Gastroesophageal sphincter (tissue), 4 donors: ENCODE measurements around the gene THTPA. TPM values are rescaled to one million over a fixed set of nuclear protein-coding genes. Genes with fewer than 3 reads are reported as not detected.

Experiments
- ATAC-seq: fragments of 150-250 bp; one replicate; pipeline ENCODE4 v1.9.1; 2016; ENCODE audit warnings: mild to moderate bottlenecking, moderate library complexity
- H3K27ac ChIP-seq, 4 donors: fragments of 200-600 bp; sonication (generic) in 3 of 4; 1 replicate in 3 of 4; 2 replicates in 1 of 4; pipeline ENCODE4 v1.5.1; 2016 to 2019
- H3K27me3 ChIP-seq: fragments of 200-600 bp; sonication (generic); one replicate; pipeline ENCODE4 v1.5.1; 2019
- H3K36me3 ChIP-seq, 2 donors: fragments of 200-600 bp; sonication (generic); one replicate each; pipeline ENCODE4 v1.5.1; 2019; ENCODE audit warnings: control low read depth in 1 of 2
- H3K4me1 ChIP-seq, 3 donors: fragments of 200-600 bp; sonication (generic); 1 replicate in 2 of 3; 2 replicates in 1 of 3; pipeline ENCODE4 v1.5.1; 2016 to 2019; ENCODE audit warnings: control low read depth in 2 of 3
- H3K4me3 ChIP-seq, 2 donors: fragments of 200-600 bp; sonication (generic); one replicate each; pipeline ENCODE4 v1.5.1; 2019; ENCODE audit warnings: mild to moderate bottlenecking in 1 of 2, moderate library complexity in 1 of 2
- H3K9me3 ChIP-seq, 3 donors: fragments of 200-600 bp; sonication (generic); one replicate each; pipeline ENCODE4 v1.5.1; 2017 to 2019; ENCODE audit warnings: control low read depth in 2 of 3
- EP300 ChIP-seq: sonication (generic); formaldehyde crosslinking; IDR thresholded peaks from one replicate; pipeline ENCODE4 v1.6.1; 2017; ENCODE audit warnings: antibody characterized with exemption, mild to moderate bottlenecking
- POLR2A ChIP-seq, 2 donors: fragments of 450-650 bp; IDR thresholded peaks; one replicate each; pipeline ENCODE4 v1.6.1; 2017; ENCODE audit warnings: antibody characterized with exemption in 2 of 2, mild to moderate bottlenecking in 2 of 2, moderate library complexity in 1 of 2
- POLR2AphosphoS5 ChIP-seq: sonication (generic); formaldehyde crosslinking; IDR thresholded peaks from one replicate; pipeline ENCODE4 v1.6.1; 2017; ENCODE audit warnings: antibody characterized with exemption
- WGBS, 2 donors: methylation state at CpG; one replicate each; pipeline ENCODE4 v1.1.5; 2018; ENCODE audit warnings: low coverage in 1 of 2; 5-methylcytosine and 5-hydroxymethylcytosine counted together
- total RNA-seq, 4 donors: library from RNA; depleted of rRNA; stranded (reverse); fragments of >200 nt; gene quantifications; one replicate each; pipeline ENCODE4 v1.1.0, GENCODE V29; 2016
- TF ChIP-seq, protein P1 (sequence below), 4 experiments: fragments of 200-600 bp in 2 of 4; fragments of 450-650 bp in 2 of 4; sonication (generic) in 1 of 4; IDR thresholded peaks; one replicate each; pipeline ENCODE4 v1.5.1; 2017 to 2019; ENCODE audit warnings: antibody characterized with exemption in 4 of 4, mild to moderate bottlenecking in 2 of 4, moderate library complexity in 2 of 4

THTPA gene
- total RNA-seq, 4 donors from 2014 or later, result 17.7 to 28.8 (median 21.3) TPM

DNA sequence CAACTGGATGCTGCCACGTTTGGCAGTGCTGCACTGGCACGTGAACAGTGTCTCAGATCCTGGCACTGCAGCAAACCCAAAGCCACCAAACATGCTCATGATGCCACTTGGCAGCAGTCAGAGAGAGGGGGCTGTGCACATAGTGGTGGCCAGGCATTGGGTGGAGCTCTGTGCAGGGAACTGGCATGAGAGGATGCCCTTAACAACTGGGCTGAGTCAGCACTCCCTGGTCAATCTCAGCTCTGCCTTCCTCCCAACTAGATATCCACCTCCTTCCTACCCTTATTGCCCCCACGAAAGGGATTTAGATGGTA, 41.5 kb upstream of the THTPA start:
- Histone ChIP-seq H3K27ac (no peak overlapping the region), H3K4me1 (peaks cover 0 to 17% (median 0%) of the 10 kb centered on the region in 3 donors), H3K9me3 (no peaks in the 10 kb centered on the region), H3K27me3 (no peaks in the 10 kb centered on the region), H3K36me3 (peaks cover 0 to 1% of the 10 kb centered on the region in 2 donors), H3K4me3 (no peak overlapping the region)
- TF ChIP-seq POLR2AphosphoS5 (no peak), POLR2A (IDR thresholded peaks at IDR 0.05) (no peak), EP300 (no peak)
- TF ChIP-seq, protein P1, sequence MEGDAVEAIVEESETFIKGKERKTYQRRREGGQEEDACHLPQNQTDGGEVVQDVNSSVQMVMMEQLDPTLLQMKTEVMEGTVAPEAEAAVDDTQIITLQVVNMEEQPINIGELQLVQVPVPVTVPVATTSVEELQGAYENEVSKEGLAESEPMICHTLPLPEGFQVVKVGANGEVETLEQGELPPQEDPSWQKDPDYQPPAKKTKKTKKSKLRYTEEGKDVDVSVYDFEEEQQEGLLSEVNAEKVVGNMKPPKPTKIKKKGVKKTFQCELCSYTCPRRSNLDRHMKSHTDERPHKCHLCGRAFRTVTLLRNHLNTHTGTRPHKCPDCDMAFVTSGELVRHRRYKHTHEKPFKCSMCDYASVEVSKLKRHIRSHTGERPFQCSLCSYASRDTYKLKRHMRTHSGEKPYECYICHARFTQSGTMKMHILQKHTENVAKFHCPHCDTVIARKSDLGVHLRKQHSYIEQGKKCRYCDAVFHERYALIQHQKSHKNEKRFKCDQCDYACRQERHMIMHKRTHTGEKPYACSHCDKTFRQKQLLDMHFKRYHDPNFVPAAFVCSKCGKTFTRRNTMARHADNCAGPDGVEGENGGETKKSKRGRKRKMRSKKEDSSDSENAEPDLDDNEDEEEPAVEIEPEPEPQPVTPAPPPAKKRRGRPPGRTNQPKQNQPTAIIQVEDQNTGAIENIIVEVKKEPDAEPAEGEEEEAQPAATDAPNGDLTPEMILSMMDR (IDR thresholded peaks at IDR 0.05), result no peak
- no peak for ATAC-seq
- no CpG with 5 or more reads among the region's 3 CpGs for WGBS, 2 donors

DNA sequence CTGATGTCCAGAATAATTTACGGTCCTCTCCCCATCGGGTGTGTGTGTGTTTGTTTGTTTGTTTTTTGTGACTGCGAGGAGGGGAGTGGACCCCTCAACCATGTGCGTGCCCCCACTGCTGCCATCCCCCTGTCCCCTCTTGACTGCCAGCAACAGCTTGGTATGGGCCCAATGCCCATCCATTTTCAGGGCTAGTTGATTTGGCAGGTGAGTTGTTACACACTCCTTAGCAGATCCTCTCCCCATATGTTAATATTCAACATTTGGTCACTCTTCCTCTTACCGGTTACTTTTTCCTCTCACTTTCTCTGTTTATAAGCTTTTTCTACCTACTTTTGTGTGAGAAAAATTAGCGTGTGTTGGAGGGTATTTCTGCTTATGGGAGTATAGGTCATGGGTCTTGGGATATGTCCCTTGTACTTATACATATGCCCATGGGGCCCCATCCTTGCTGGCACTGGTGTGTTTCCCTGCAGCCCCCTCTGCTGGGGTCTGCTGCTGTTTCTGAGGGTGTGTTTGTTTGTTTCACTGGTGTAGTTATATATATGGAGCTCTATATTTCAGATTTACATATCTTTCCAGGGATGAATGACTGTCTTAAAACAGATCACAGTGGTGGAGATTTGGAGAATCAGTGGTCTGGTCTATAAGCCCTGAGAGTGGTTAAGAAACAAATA, 38.3 kb upstream of the THTPA start:
- Histone ChIP-seq H3K4me1 (peaks cover 0 to 5% (median 0%) of the 10 kb centered on the region in 3 donors), H3K9me3 (no peaks in the 10 kb centered on the region), H3K4me3 (no peak overlapping the region), H3K36me3 (no peaks in the 10 kb centered on the region), H3K27ac (no peak overlapping the region), H3K27me3 (no peaks in the 10 kb centered on the region)
- TF ChIP-seq EP300 (no peak), POLR2AphosphoS5 (no peak), POLR2A (IDR thresholded peaks at IDR 0.05) (no peak)
- TF ChIP-seq, protein P1 (IDR thresholded peaks at IDR 0.05), result no peak
- 47 to 69% methylated on average over 3 to 6 of the region's 6 CpGs for WGBS, 2 donors
- ATAC-seq, result no peak

DNA sequence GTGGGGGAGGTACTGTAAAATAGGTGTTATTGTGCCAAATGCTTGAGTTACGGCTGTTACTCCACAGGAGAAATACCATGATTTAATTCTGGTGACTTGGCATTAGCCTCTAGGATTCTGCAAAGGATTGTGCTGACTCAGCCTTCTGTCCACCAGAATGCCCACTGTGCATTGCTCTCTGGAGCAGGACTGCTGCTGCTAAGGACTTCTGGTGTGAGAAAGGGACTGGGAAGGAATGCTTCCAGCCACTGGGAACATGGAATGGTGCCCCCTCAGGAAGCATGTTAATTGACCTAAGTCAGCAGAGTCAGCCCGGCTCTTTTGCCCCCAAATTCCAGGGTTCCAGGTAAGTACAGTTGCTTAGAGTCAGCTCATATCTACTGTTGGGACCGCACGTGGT, 37.4 kb upstream of the THTPA start:
- Histone ChIP-seq H3K4me3 (no peak overlapping the region), H3K36me3 (no peaks in the 10 kb centered on the region), H3K27me3 (no peaks in the 10 kb centered on the region), H3K9me3 (no peaks in the 10 kb centered on the region), H3K27ac (no peak overlapping the region), H3K4me1 (no peaks in the 10 kb centered on the region)
- TF ChIP-seq EP300 (no peak), POLR2A (IDR thresholded peaks at IDR 0.05) (no peak), POLR2AphosphoS5 (no peak)
- WGBS, 2 donors, result 73 to 90% methylated on average over 2 to 3 of the region's 4 CpGs
- ATAC-seq, result no peak

DNA sequence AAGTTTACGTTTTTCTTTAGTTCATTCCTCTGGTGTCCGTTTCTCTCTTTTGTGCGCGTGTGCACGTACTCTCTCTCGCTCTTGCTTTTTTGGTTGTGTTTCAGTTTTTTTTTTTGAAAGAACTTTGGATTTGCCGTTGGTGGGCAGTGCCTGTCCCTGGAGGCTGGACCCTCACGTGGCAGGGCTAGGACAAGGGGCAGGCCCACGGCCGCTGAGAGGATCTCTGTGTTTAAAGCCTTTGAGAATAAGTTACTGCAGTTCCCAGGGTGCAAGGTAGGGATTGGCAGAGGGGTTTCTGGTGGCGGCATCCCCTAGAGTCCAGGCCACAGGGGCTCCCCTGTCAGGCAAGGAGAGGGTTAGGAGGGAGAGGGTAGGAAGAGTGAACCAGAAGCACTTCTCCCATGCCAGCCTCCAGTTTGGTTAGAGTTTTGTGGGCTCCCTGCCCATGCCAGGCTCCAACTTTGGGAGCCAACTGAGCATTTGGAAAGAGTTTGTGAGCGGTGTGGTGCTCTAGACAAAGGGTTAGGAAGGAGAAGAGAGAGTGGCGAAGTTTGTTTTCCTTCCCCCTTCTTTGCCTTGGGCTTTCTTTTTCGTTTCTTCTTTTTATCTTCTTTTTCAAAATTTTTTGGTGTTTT, 35.1 kb upstream of the THTPA start:
- 84 to 86% methylated on average over 5 to 12 of the region's 14 CpGs for WGBS, 2 donors
- Histone ChIP-seq H3K4me1 (no peaks in the 10 kb centered on the region), H3K36me3 (peaks cover 0 to 7% of the 10 kb centered on the region in 2 donors), H3K9me3 (no peaks in the 10 kb centered on the region), H3K4me3 (no peak overlapping the region), H3K27ac (no peak overlapping the region), H3K27me3 (no peaks in the 10 kb centered on the region)
- TF ChIP-seq, protein P1 (IDR thresholded peaks at IDR 0.05), result no peak
- TF ChIP-seq POLR2AphosphoS5, result no peak
- TF ChIP-seq EP300, result no peak
- TF ChIP-seq POLR2A (IDR thresholded peaks at IDR 0.05), result no peak
- ATAC-seq, result no peak

DNA sequence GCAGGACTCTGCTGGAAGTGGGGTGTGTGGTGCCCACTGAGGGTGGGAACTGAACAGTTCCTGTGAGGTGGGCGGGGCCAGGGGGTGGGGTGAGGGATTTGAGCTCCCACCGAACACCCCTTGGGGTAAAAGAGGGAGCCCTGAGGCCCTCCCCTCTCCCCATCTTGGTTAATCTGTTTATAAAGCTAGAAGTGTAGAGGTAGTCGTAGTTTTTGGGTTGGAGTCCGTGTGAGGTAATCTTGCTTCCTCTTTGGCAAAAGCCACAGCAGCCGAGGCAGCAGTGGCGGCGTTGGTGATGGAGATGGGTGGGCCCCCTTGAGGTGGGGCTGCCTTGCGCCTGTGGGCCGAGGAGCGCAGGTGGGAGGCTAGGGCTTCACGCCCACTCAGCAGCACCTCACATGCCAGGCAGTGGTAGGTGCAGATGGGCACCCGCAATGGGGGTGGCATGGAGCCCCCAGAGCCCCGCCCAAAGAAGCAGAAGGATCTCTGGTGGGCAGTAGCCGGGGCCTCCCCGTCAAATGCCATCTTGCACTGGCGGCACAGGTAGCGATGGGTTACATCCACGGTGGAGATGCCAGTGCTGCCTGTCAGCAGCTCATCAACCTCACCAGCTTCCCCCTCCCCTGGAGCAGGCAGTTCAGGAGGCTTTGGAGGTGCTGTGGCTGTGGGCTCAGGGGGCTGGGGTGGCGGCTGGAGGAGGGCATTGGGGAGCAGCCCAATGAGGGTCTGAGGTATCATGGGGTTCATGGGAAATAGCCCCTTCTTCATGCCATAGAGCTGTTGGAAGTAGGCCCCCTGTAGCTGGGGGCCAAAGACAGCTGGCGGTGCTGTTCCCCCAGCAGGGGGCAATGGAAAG, 34.1 kb upstream of the THTPA start:
- 41 to 95% methylated on average over 3 to 4 of the region's 20 CpGs for WGBS, 2 donors
- no peak overlapping the region for H3K4me3 ChIP-seq
- H3K27ac ChIP-seq, result no peak overlapping the region
- no peaks in the 10 kb centered on the region for H3K4me1 ChIP-seq
- H3K9me3 ChIP-seq, result no peaks in the 10 kb centered on the region
- H3K36me3 ChIP-seq, result peaks cover 0 to 15% of the 10 kb centered on the region in 2 donors
- TF ChIP-seq POLR2A (IDR thresholded peaks at IDR 0.05) (no peak), EP300 (no peak), POLR2AphosphoS5 (no peak)
- TF ChIP-seq, protein P1 (IDR thresholded peaks at IDR 0.05), result no peak
- no peaks in the 10 kb centered on the region for H3K27me3 ChIP-seq
- no peak for ATAC-seq
